HepG2 (cell line): ENCODE results near the gene DHX57. TPM values are rescaled to one million over a fixed set of nuclear protein-coding genes. Genes with fewer than 3 reads are reported as not detected.

ENCODE experiments used
- ATAC-seq: fragments of 200-7000 bp; cut with Tn5 transposase; 3 replicates; pipeline ENCODE4 v1.9.1; 2020; ENCODE audit warnings: mild to moderate bottlenecking, moderate library complexity
- BruUV-seq: library from RNA; stranded (reverse); fragments of 400-500 nt; replicated peaks from 2 replicates; lab custom pipeline; 2021; lab: Mats Ljungman, UMichigan
- CTCF ChIA-PET: fragments of 300-600 bp; formaldehyde crosslinking; extraction: SDS; loops from one replicate; lab custom pipeline; 2021; ENCODE audit warnings: low total read pairs, inconsistent platforms, low intra/inter-chr PET ratio; lab: Yijun Ruan, JAX
- POLR2A ChIA-PET: fragments of 350-600 bp; sonication (Branson Sonifier 250); formaldehyde crosslinking; loops from one replicate; lab custom pipeline; 2020; ENCODE audit warnings: antibody characterized with exemption, inconsistent platforms; lab: Yijun Ruan, JAX
- DNase-seq: peaks from one replicate; pipeline ENCODE4 v3.0.0-alpha.2; 2015; ENCODE audit warnings: low spot score
- FAIRE-seq: peaks from 3 replicates; lab custom pipeline; 2011; peaks lifted over from hg19 to GRCh38; lab: Jason Lieb, UNC
- H2AFZ ChIP-seq: one replicate; pipeline ENCODE4 v1.6.1; 2011; ENCODE audit warnings: low read length, inconsistent platforms
- H3K27ac ChIP-seq: fragments of 300-600 bp; 3 replicates; pipeline ENCODE4 v1.8.0; 2011; ENCODE audit warnings: mixed run types, mild to moderate bottlenecking, mixed read lengths, low read length, inconsistent platforms; ENCODE audit not compliant: insufficient read depth; ENCODE audit errors: extremely low read length
- H3K27me3 ChIP-seq, 2 experiments: fragments of 200-600 bp in 1 of 2; 2 replicates in 1 of 2; 3 replicates in 1 of 2; pipeline versions ENCODE4 v1.6.0 to v1.8.0; 2011; ENCODE audit warnings: low read length in 2 of 2, mild to moderate bottlenecking in 2 of 2, moderate library complexity in 2 of 2, inconsistent platforms in 1 of 2; ENCODE audit not compliant: insufficient read depth in 2 of 2, control insufficient read depth in 1 of 2
- H3K36me3 ChIP-seq, 2 experiments: fragments of 200-600 bp in 1 of 2; replicated peaks in 1 of 2; 2 replicates in 1 of 2; 3 replicates in 1 of 2; pipeline versions ENCODE4 v1.5.1 to v1.8.0; 2011; ENCODE audit warnings: low read length in 2 of 2, inconsistent platforms in 1 of 2; ENCODE audit not compliant: insufficient read depth in 2 of 2, control insufficient read depth in 1 of 2
- H3K4me1 ChIP-seq: 2 replicates; pipeline ENCODE4 v1.5.1; 2012; ENCODE audit warnings: low read length, inconsistent platforms; ENCODE audit not compliant: insufficient read depth
- H3K4me2 ChIP-seq: 2 replicates; pipeline ENCODE4 v1.6.0; 2011; ENCODE audit warnings: low read depth, low read length, inconsistent platforms
- H3K4me3 ChIP-seq, 3 experiments: fragments of 200-600 bp in 1 of 3; sonication (generic), shearing (Covaris generic) in 1 of 3; replicated peaks in 1 of 3; 2 replicates each; pipeline ENCODE4 v1.5.1; 2011 to 2016; ENCODE audit warnings: low read length in 3 of 3, inconsistent platforms in 2 of 3, low read depth in 2 of 3, mild to moderate bottlenecking in 2 of 3, control low read depth in 1 of 3, mixed read lengths in 1 of 3; ENCODE audit not compliant: insufficient read depth in 1 of 3
- H3K79me2 ChIP-seq: one replicate; pipeline ENCODE4 v1.6.1; 2011; ENCODE audit warnings: low read length, inconsistent platforms; ENCODE audit not compliant: insufficient read depth
- H3K9ac ChIP-seq: 2 replicates; pipeline ENCODE4 v1.6.0; 2011; ENCODE audit warnings: mild to moderate bottlenecking, low read depth, low read length, inconsistent platforms; ENCODE audit not compliant: insufficient read depth
- H3K9me3 ChIP-seq: 2 replicates; pipeline ENCODE4 v1.5.1; 2012; ENCODE audit warnings: mild to moderate bottlenecking, low read length
- H4K20me1 ChIP-seq: 2 replicates; pipeline ENCODE4 v1.6.0; 2011; ENCODE audit warnings: inconsistent platforms, mild to moderate bottlenecking, low read length, moderate library complexity; ENCODE audit not compliant: insufficient read depth
- GPN1 ChIP-seq: sonication (generic); formaldehyde crosslinking; IDR thresholded peaks from 2 replicates; pipeline ENCODE4 v1.5.1; 2020; ENCODE audit warnings: missing genetic modification reagents, borderline replicate concordance
- HNRNPH1 ChIP-seq: fragments of 200-400 bp; formaldehyde crosslinking; optimal IDR thresholded peaks from 2 replicates; pipeline ENCODE3; 2017; ENCODE audit warnings: mild to moderate bottlenecking, low read depth, low read length
- MED8 ChIP-seq: sonication (generic); formaldehyde crosslinking; IDR thresholded peaks from 2 replicates; pipeline ENCODE4 v1.8.1; 2023; ENCODE audit warnings: mild to moderate bottlenecking, missing genetic modification reagents; ENCODE audit not compliant: insufficient replicate concordance
- MIER2 ChIP-seq: IDR thresholded peaks from 2 replicates; pipeline ENCODE4 v1.6.1; 2016; ENCODE audit warnings: missing biosample characterization, missing genetic modification reagents
- NFE2L2 ChIP-seq: fragments of 150-350 bp; IDR thresholded peaks from 2 replicates; pipeline ENCODE4 v1.6.1; 2014; ENCODE audit warnings: low read length
- PRPF4 ChIP-seq: fragments of 200-400 bp; formaldehyde crosslinking; IDR thresholded peaks from 2 replicates; pipeline ENCODE4 v1.6.1; 2016; ENCODE audit warnings: low read length, low read depth; ENCODE audit not compliant: poor library complexity, severe bottlenecking
- ZC3H4 ChIP-seq: sonication (generic); formaldehyde crosslinking; IDR thresholded peaks from 2 replicates; pipeline ENCODE4 v1.4.0; 2020; ENCODE audit warnings: missing genetic modification reagents, borderline replicate concordance
- ZFP36L1 ChIP-seq: sonication (generic); formaldehyde crosslinking; IDR thresholded peaks from 2 replicates; pipeline ENCODE4 v1.8.0; 2022; ENCODE audit warnings: mild to moderate bottlenecking, missing genetic modification reagents, moderate library complexity
- ZFX ChIP-seq: sonication (generic); formaldehyde crosslinking; IDR thresholded peaks from 2 replicates; pipeline ENCODE4 v1.4.0; 2020; ENCODE audit warnings: mild to moderate bottlenecking, low read depth, missing genetic modification reagents, moderate library complexity
- ZNF20 ChIP-seq: sonication (generic); formaldehyde crosslinking; IDR thresholded peaks from 2 replicates; pipeline ENCODE4 v1.4.0; 2020; ENCODE audit warnings: mild to moderate bottlenecking, moderate library complexity, missing genetic modification reagents
- ZNF292 ChIP-seq: sonication (generic); formaldehyde crosslinking; IDR thresholded peaks from 2 replicates; pipeline ENCODE4 v1.8.1; 2022; ENCODE audit warnings: mild to moderate bottlenecking, low read depth, missing genetic modification reagents, borderline replicate concordance
- WGBS: methylation state at CpG from one replicate; pipeline ENCODE4 v1.1.6; 2017; ENCODE audit warnings: low lambda C conversion rate; 5-methylcytosine and 5-hydroxymethylcytosine counted together
- in situ Hi-C: cut with HindIII; loops from 2 replicates; pipeline ENCODE4 v1.10.0; 2017; ENCODE audit warnings: low pct_unique_long_range_greater_than_20kb; ENCODE audit not compliant: extremely low pct_ligation_motif_present
- intact Hi-C: fragments of 100-400 bp; cut with micrococcal nuclease; formaldehyde crosslinking; loops from one replicate; pipeline ENCODE4 v1.10.0; 2022; ENCODE audit not compliant: unreplicated experiment
- polyA plus RNA-seq, 8 experiments: library from polyadenylated mRNA; depleted of rRNA in 3 of 8; stranded (reverse) in 7 of 8; unstranded in 1 of 8; fragments of >200 nt; fragmentation: Illumina TruSeq in 4 of 8; extraction: Trizol in 4 of 8; gene quantifications; 2 replicates each; pipeline versions ENCODE4 v1.2.1 to v1.2.3, GENCODE V29; 2011 to 2016; ENCODE audit warnings: low read depth in 4 of 8, missing spikeins in 1 of 8, mixed read lengths in 1 of 8; ENCODE audit not compliant: insufficient read depth in 1 of 8
- total RNA-seq, 5 experiments: library from RNA; depleted of rRNA; stranded (reverse); fragments of >200 nt; fragmentation: Illumina TruSeq; extraction: Trizol; gene quantifications; 2 replicates each; pipeline ENCODE4 v1.2.3, GENCODE V29; 2016; ENCODE audit warnings: low read depth in 1 of 5
- TF ChIP-seq, protein P1 (sequence below): sonication (generic); formaldehyde crosslinking; IDR thresholded peaks from 2 replicates; pipeline ENCODE4 v1.9.0; 2021; ENCODE audit warnings: missing genetic modification reagents, mild to moderate bottlenecking, borderline replicate concordance
- TF ChIP-seq, protein P2 (sequence below): sonication (generic); formaldehyde crosslinking; IDR thresholded peaks from 2 replicates; pipeline ENCODE4 v1.4.0; 2020; ENCODE audit warnings: mild to moderate bottlenecking, missing genetic modification reagents
- TF ChIP-seq, protein P3 (sequence below): sonication (generic); formaldehyde crosslinking; IDR thresholded peaks from 2 replicates; pipeline ENCODE4 v1.4.0; 2020; ENCODE audit warnings: missing genetic modification reagents; ENCODE audit errors: not compliant biosample characterization

Gene DHX57
- total and polyA plus RNA-seq, 2 of the 13 experiments (the other 11 are each of a cell fraction or from before 2014, with no cell fraction given): 9.2 to 24.2 TPM

DNA sequence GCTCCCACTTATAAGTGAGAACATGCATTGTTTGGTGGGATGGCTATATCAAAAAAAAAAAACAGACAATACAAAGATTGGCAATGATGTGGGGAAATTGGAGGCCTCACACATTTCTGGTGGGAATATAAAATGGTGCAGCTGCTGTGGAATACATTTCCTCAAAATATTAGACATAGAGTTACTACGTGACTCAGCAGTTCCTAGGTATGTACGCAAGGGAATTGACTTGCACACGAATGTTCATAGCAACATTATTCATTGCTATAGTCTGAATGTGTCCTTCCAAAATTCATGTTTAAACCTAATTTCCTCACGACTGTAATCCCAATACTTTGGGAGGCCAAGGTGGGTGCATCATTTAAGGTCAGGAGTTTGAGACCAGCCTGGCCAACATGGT, 11.6 kb upstream of the DHX57 start:
- H3K27me3 ChIP-seq: no peaks in the 10 kb centered on the region
- H3K4me3 ChIP-seq: no peak overlapping the region
- in situ Hi-C loops (no loop called here), intact Hi-C loops (no loop called here)
- no peak overlapping the region for H3K4me2 ChIP-seq
- H2AFZ ChIP-seq: no peak overlapping the region
- no peak overlapping the region for H3K27ac ChIP-seq
- no peaks in the 10 kb centered on the region for H3K36me3 ChIP-seq
- H4K20me1 ChIP-seq: no peaks in the 10 kb centered on the region
- no peaks in the 10 kb centered on the region for H3K79me2 ChIP-seq
- 74% methylated on average over 4 of the region's 4 CpGs for WGBS
- DNase-seq: no peak
- H3K9ac ChIP-seq: no peak overlapping the region
- no TSS peak for BruUV-seq
- no peak for FAIRE-seq
- no peaks in the 10 kb centered on the region for H3K4me1 ChIP-seq
- ChIA-PET POLR2A (no interaction called here), CTCF (no interaction called here)
- no peaks in the 10 kb centered on the region for H3K9me3 ChIP-seq
- peak; percentile 74 for TF ChIP-seq NFE2L2
- TF ChIP-seq, protein P1, sequence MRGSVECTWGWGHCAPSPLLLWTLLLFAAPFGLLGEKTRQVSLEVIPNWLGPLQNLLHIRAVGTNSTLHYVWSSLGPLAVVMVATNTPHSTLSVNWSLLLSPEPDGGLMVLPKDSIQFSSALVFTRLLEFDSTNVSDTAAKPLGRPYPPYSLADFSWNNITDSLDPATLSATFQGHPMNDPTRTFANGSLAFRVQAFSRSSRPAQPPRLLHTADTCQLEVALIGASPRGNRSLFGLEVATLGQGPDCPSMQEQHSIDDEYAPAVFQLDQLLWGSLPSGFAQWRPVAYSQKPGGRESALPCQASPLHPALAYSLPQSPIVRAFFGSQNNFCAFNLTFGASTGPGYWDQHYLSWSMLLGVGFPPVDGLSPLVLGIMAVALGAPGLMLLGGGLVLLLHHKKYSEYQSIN: no peak
- no peak for ATAC-seq

DNA sequence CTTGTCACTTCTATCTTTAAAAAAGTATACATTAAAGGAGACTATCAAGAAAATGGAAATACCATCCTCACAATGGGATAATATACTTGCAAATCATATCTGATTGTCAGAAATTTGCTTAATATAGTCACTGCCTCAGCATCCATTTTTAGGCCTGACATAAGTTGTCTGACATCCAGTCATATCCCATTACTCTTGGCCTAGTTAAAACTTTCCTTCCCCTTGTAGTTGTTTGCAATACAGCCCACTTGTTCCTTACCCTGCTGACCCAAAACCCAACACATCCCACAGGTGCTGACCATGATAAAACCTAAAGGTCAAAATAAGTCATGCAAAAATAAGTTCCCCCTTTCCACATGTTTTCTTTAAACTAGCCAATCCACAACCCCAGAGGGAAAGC, 10.3 kb upstream of the DHX57 start:
- no peak overlapping the region for H3K4me2 ChIP-seq
- no peaks in the 10 kb centered on the region for H3K36me3 ChIP-seq
- H3K27ac ChIP-seq: no peak overlapping the region
- no peaks in the 10 kb centered on the region for H3K27me3 ChIP-seq
- no peaks in the 10 kb centered on the region for H4K20me1 ChIP-seq
- CTCF ChIA-PET: no interaction called here
- POLR2A ChIA-PET: no interaction called here
- intact Hi-C loops (no loop called here), in situ Hi-C loops (no loop called here)
- no peaks in the 10 kb centered on the region for H3K9me3 ChIP-seq
- DNase-seq (no peak), ATAC-seq (no peak), FAIRE-seq (no peak)
- no peak overlapping the region for H3K4me3 ChIP-seq
- no TSS peak for BruUV-seq
- H3K9ac ChIP-seq: no peak overlapping the region
- no peak overlapping the region for H2AFZ ChIP-seq
- H3K4me1 ChIP-seq: no peaks in the 10 kb centered on the region
- no peaks in the 10 kb centered on the region for H3K79me2 ChIP-seq
- TF ChIP-seq ZC3H4: no peak
- TF ChIP-seq, protein P2, sequence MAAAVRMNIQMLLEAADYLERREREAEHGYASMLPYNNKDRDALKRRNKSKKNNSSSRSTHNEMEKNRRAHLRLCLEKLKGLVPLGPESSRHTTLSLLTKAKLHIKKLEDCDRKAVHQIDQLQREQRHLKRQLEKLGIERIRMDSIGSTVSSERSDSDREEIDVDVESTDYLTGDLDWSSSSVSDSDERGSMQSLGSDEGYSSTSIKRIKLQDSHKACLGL (CRISPR knock-in tag): no peak
- TF ChIP-seq, protein P3, sequence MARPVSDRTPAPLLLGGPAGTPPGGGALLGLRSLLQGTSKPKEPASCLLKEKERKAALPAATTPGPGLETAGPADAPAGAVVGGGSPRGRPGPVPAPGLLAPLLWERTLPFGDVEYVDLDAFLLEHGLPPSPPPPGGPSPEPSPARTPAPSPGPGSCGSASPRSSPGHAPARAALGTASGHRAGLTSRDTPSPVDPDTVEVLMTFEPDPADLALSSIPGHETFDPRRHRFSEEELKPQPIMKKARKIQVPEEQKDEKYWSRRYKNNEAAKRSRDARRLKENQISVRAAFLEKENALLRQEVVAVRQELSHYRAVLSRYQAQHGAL: no peak
- TF ChIP-seq ZFX (CRISPR knock-in tag): no peak
- no peak for TF ChIP-seq GPN1 (CRISPR knock-in tag)
- no peak for TF ChIP-seq PRPF4
- TF ChIP-seq ZFP36L1 (CRISPR knock-in tag): no peak
- no peak for TF ChIP-seq MED8 (CRISPR knock-in tag)
- TF ChIP-seq ZNF20 (CRISPR knock-in tag): no peak
- no peak for TF ChIP-seq ZNF292 (CRISPR knock-in tag)
- no peak for TF ChIP-seq HNRNPH1
- no peak for TF ChIP-seq MIER2
